Measurements from ENCODE around the gene SEMA7A.

DNA sequence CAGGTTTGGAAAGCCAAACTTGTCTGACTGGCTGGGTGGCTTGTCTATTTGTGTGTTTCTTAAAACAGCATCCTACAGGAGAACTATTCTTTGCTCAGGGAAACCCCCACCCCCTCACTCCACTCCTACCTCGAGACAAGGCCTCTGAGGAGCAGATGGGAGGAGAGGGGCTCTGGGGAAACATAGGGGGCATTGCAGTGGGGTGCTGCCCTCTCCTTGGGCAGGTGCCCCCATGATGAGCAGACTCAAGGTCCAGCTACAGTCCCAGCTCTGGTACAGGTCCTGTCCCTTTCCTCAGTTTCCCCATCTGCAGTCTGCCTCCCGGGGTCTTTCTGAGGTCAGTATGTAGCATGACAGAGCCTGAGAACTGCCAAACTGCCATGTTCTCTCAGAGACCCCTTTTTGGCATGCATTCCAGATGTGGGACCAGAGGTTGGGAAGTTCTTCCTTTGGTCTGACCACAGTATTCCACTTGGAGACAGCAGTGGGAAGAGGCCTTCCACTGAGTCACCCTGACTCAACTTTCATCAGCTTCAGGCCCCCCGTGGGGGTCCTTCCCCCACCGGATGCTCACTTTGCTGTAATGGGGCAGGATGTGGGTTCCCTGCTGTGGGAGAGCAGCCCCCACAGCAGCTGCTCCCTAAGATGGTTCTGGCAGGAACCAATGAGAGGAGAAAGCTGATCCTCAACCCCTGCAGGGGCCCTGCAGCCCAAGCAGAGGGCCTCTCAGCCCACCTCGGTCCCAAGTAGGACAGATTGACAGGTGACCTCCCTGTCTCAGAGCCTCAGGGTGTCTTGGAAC lies 34.0 kb downstream of the SEMA7A start:
- no peak for TF ChIP-seq EZH2 (IDR thresholded peaks at IDR 0.05; ENCODE audit: borderline replicate concordance, low read length)
- TF ChIP-seq, protein P1, sequence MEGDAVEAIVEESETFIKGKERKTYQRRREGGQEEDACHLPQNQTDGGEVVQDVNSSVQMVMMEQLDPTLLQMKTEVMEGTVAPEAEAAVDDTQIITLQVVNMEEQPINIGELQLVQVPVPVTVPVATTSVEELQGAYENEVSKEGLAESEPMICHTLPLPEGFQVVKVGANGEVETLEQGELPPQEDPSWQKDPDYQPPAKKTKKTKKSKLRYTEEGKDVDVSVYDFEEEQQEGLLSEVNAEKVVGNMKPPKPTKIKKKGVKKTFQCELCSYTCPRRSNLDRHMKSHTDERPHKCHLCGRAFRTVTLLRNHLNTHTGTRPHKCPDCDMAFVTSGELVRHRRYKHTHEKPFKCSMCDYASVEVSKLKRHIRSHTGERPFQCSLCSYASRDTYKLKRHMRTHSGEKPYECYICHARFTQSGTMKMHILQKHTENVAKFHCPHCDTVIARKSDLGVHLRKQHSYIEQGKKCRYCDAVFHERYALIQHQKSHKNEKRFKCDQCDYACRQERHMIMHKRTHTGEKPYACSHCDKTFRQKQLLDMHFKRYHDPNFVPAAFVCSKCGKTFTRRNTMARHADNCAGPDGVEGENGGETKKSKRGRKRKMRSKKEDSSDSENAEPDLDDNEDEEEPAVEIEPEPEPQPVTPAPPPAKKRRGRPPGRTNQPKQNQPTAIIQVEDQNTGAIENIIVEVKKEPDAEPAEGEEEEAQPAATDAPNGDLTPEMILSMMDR (IDR thresholded peaks at IDR 0.05; ENCODE audit: low read length), result no peak
